GM18520 (cell line): ENCODE data around the gene PCDH18.
"Not testable (repeated sequence)": the region's sequence is repeated elsewhere in the genome, so short reads cannot be mapped to it uniquely, and the experiment has no call there.

Experiments used
- ATAC-seq: cut with Tn5 transposase; IDR thresholded peaks from one replicate; pipeline ENCODE4 v1.9.1; 2021; ENCODE audit not compliant: unreplicated experiment

Gene PCDH18

DNA sequence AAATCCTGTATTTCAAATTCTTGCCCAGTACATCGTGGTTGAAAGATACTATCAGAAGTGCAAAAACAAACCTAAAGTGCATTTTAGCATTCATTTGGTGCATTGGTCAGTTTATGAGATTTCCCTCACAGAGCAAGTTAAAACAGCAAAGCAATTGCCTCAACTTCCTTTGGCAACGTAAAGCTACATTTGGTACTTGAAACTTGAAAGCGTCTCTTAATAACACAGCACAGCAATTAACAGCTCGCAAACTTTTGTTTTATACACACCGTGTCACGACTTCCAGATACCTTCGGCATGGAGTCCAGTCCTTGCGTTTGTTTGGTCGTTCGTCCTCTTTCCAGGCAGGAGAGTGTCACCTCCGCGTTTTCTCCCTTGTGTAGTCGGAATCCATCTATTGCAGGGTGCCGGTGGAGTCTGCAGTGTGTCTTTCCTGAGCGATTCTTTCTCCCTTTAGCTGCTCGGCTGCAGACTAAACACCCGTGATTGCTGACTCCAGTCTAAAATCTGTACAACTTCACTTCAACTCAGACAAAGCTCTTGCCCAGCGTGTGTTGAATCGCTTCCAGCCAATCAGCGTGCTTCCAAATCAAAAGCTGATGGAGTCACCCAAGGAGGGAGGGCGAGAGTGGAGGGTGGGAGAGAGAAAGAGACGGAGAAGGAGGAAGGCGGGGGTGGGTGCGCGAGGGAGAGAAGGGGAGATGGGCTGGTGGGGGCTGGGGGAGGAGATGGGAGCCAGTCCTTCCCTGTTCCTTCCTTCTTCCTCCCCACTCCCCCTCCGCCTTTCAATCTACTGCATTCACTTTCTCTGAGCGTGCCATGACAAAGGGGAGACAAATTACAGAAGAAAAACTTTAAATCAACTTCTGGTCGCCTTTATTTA is at the start of gene PCDH18:
TSS of gene PCDH18 (minus strand) at position 509 of the 883 bp plus-strand sequence. CDS start at position 103, 406 bp downstream.
- peak; percentile 72 for ATAC-seq

DNA sequence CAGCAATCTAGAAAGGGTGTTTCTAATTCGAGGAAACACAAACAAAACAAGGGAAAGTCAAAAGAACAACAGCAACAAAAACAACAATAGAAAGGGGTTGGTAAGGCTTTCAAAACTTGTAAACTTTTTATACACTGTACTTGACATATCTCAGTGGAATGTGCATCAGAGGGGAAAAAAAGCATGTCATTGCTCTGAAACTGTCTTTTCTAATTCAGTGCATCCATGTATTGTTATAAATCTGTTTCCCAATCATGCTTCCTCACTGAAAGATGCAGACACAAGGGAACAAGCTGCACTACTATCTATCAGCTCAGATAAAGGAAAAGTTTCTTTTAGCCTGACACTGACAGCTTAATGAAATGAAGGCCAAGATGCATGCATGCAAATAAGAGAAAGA is 44.2 kb upstream of the PCDH18 start:
- no peak for ATAC-seq

GRCh38 chr4:137572647-137573046 is 40.4 kb upstream of the PCDH18 start:
- no peak for ATAC-seq

DNA sequence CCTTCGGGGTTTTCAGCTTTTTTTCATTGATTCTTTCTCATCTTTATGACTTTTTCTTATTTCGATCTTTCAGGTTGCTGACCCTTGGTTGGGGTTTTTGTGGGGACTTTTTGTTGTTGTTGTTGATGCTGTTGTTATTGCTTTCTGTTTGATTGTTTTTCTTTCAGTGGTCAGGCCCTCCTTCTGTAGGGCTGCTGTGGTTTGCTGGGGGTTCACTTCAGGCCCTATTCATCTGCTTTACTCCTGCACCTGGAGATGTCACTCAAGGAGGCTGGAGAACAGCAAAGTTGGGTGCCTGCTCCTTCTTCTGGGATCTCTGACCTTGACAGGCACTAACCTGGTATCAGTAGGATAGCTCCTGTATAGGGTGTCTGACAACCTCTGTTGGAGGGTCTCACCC is 39.9 kb upstream of the PCDH18 start:
- peak; percentile 68 for ATAC-seq

GRCh38 chr4:137559801-137560200 is 27.5 kb upstream of the PCDH18 start:
- no peak for ATAC-seq

- no peak for ATAC-seq
Observed at GRCh38 chr4:137558951-137559350, 26.7 kb upstream of the PCDH18 start.

DNA sequence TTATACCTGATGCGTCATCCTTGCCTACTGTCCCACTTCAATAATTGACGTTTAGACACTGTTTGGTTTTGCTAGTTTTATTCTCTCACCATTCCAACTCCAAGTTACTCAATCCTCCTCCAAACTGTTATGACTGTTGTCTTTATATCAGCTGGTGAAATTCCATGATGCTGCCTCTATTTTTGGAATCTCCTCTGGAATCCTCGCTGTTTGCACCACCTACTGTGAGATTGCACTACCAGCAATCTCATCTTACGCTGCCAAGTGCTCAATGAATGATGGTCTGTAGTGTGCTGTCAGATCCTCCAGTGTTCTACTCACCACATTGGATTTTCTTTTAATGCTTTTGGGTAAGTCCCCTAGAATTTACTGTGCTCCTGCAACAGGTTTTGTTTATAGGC is 13.2 kb upstream of the PCDH18 start:
- ATAC-seq = no peak

DNA sequence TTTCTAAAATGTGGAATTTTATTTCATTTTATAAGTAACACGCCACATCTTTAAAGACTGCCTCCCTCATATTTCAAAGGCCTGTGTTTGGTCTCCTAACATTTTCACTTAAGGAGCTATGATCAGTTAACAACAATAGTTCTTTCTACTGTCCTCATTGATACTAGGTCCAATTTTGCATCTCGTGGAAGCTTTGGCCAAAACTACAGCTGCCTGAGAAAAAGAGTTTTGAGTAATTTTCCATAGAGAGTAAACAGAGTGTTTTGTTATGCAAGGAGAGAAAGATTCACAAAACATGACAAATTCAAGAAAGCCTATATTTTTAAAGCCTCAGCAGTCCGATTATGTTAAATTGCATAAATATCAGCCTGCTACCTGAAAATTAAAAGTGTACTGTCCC is 11.4 kb upstream of the PCDH18 start:
- ATAC-seq = no peak

DNA sequence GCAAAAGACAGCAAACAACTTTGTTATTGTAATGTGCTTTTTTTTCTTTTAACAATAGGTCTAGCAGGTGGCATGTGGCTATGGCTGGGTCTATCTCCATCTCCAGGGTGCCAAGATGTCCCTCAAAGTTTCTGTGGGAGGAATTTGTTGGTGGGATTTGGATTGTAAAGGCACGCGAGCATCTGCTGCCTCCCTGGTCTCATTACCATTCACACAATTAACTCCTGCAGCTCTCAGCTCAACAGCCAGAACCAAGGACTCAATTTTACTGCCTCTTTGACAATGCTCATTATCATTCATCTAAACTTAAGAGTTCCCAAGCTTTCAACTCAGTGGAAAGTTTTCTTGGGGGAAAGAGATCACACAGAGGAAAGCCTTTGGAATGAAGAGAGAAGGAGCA is 10.9 kb upstream of the PCDH18 start:
- no peak for ATAC-seq

- ATAC-seq = no peak
Observed at GRCh38 chr4:137541876-137542646, 9.8 kb upstream of the PCDH18 start.

- no peak for ATAC-seq
Observed at GRCh38 chr4:137541181-137541580, 8.9 kb upstream of the PCDH18 start.

DNA sequence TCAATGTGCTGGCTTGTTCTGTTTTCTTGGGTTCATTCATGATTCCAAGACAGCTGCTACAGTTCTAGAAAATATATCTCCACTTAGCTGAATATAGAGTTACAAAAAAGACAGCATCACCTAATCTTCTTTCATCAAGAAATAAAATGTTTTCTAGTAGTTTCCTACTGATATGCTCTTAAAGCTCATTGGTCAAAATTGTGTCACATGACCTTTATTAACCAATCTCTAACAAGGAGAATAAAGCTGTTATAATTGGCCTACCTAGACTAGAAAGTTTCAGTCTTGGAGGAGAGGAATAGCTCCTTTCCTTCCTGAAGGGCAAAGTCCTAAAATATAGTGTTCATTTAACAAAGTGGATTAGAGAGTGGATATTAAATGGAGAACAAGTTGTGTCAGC is 8.1 kb upstream of the PCDH18 start:
- no peak for ATAC-seq

GRCh38 chr4:137538526-137538925 is 6.2 kb upstream of the PCDH18 start:
- ATAC-seq = no peak

DNA sequence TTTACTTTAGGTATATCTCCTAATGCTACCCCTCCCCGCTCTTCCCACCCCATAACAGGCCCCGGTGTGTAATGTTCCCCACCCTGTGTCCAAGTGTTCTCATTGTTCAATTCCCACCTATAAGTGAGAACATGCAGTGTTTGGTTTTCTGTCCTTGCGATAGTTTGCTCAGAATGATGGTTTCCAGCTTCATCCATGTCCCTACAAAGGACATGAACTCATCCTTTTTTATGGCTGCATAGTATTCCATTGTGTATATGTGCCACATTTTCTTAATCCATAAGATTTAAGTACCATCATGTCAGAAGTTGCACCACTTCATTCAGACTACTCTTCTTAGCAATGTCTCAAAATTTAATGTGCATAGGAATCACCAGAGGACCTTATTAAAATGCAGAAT is 5.5 kb upstream of the PCDH18 start:
- not testable (repeated sequence) for ATAC-seq

- ATAC-seq = no peak
Observed at GRCh38 chr4:137536789-137537561, 4.7 kb upstream of the PCDH18 start.

DNA sequence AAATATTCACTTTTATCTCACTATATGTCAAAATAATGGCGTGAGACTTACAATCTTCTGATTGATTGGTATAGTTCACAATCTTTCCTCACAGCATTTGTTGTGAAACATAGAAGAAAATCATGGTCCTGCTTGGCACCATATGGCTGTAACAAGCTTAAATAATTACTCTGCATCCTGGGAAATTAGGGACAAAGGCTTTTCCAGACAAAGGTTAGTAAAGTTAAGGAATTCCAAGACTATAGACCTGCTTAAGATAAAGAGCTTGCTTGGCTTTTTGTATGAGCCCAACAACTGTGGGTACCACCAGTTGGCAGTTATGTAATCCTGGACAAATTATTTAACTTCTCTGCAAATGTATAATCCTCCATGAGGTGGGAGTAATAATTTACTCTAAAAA is 3.4 kb upstream of the PCDH18 start:
- ATAC-seq = no peak

- ATAC-seq = no peak
Observed at GRCh38 chr4:137534516-137534915, 2.2 kb upstream of the PCDH18 start.

GRCh38 chr4:137533855-137534254 is 1.6 kb upstream of the PCDH18 start:
- ATAC-seq = no peak

DNA sequence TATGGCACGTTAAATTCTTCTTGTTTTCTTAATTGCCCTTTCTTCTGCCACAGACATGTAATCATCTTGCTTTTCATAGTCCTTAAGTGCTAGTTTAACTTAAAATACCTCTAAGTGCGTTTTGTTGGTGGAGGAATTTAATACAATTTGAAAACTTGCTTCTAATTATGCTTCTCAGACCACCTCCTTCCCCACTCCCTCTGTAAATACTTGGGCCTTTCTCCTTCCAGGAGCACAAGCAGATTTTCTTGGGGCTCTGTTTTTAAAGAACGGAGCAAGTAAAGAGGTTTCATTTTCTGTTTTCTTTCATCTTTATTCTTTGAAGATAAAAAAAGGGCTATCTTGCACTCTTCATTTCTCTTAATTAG is 559 bp upstream of the PCDH18 start:
- ATAC-seq = no peak

DNA sequence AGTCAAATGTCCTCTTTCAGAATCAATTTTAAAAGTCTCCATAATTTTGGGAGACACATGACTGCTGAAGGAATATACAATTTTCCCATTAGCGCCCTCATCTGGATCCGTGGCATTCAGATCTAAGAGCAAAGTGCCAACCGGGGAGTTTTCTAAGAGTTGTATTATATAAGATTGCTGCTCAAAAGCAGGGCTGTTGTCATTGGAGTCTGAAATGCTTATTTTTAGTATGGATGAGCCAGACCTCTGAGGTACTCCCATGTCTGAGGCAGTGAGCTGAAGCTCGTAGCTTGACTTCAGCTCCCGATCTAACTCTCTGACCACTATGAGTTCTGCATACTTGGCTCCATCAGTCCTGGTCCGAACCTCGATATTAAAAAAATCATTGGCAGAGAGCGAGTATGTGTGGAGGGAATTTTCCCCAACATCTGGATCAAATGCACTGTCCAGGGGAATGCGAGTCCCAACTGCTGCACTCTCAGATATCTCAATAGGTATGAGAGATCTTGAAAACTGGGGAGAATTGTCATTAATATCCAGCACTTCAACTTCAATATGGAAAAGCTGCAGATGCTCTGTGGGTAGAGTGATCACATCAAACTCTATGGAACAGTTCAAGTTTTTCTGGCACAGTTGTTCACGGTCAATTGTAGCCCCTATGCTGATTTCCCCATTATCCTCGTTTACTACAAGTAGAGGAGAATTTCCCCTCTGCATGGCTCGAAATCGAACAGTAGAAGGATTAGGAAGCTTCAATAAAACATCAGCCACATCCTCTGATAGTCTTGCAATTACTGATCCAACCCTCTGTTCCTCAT is 917 bp downstream of the PCDH18 start:
- ATAC-seq = no peak

GRCh38 chr4:137530176-137530575 is 2.1 kb downstream of the PCDH18 start:
- ATAC-seq = no peak
